ENCODE results near the gene SGMS1.

DNA sequence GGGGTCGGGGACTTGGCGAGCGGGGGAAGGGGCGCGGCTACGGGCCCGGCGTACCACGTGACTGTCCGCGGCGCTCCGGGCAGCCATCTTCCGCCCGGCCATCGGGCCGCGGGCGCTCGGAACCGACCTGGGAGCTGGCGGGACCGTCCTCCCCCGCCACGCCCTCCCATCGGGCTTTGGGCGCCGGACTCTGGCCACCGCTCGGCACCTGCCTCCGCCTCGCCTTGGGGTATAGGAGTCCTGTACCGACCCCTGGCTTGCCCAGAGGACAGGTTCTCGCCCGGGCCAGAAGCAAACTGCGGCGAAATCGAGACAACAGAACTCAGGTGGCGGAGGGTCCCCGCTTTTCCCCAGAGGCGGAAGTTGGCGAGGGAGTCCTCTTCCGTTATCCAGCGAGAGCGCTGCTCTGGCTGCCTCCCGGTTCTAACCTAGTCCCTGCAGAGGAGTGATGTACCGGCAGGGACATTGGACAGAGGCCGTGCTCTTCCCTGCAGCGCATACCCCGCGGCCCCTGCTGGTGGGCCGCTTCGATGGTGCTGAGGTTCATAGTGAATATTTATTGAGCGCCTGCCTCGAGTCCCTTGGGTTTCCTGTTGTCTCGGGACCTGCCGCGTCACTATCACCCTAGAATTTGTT, 1.2 kb upstream of the SGMS1 start:
- TF ChIP-seq CTCF (IDR thresholded peaks at IDR 0.05; ENCODE audit: insufficient read depth, low read length, poor library complexity, severe bottlenecking) (no peak), EZH2phosphoT487 (conservative IDR thresholded peaks at IDR 0.05; ENCODE audit: low read length) (no peak)
